Heart right ventricle (tissue), 16 donors: ENCODE data around the gene NAA20. TPM values are rescaled to one million over a fixed set of nuclear protein-coding genes. Genes with fewer than 3 reads are reported as not detected.

Experiments
- ATAC-seq, 8 donors: fragments of 200-7000 bp; cut with Tn5 transposase; one replicate each; pipeline ENCODE4 v1.9.1; 2020; ENCODE audit warnings: mild to moderate bottlenecking in 8 of 8, moderate library complexity in 8 of 8, moderate number of reproducible peaks in 1 of 8
- DNase-seq, 2 donors: peaks; one replicate each; pipeline ENCODE4 v3.0.0-alpha.2; 2020
- H3K27ac ChIP-seq, 10 donors: fragments of 200-600 bp; sonication (generic) in 2 of 10; one replicate each; pipeline versions ENCODE4 v1.5.0 to v1.8.0; 2020 to 2022; ENCODE audit warnings: mild to moderate bottlenecking in 3 of 10
- H3K27me3 ChIP-seq, 7 donors: fragments of 200-600 bp; one replicate each; pipeline ENCODE4 v1.8.0; 2021 to 2022; ENCODE audit warnings: mild to moderate bottlenecking in 2 of 7
- H3K36me3 ChIP-seq, 9 donors: fragments of 200-600 bp; sonication (generic) in 1 of 9; one replicate each; pipeline versions ENCODE4 v1.5.0 to v1.8.0; 2020 to 2022; ENCODE audit warnings: mild to moderate bottlenecking in 2 of 9
- H3K4me1 ChIP-seq, 9 donors: fragments of 200-600 bp; sonication (generic) in 1 of 9; one replicate each; pipeline versions ENCODE4 v1.5.0 to v1.8.0; 2020 to 2022; ENCODE audit warnings: mild to moderate bottlenecking in 4 of 9
- H3K4me3 ChIP-seq, 10 donors: fragments of 200-600 bp; sonication (generic) in 2 of 10; one replicate each; pipeline versions ENCODE4 v1.5.0 to v1.8.0; 2020 to 2022; ENCODE audit warnings: mild to moderate bottlenecking in 7 of 10, moderate library complexity in 2 of 10
- H3K9me3 ChIP-seq, 11 donors: fragments of 200-600 bp in 10 of 11; sonication (generic) in 2 of 11; one replicate each; pipeline versions ENCODE4 v1.5.0 to v1.8.0; 2013 to 2022; ENCODE audit warnings: mild to moderate bottlenecking in 2 of 11, control low read depth in 1 of 11, moderate library complexity in 1 of 11
- CTCF ChIP-seq, 9 donors: fragments of 200-600 bp; sonication (generic) in 2 of 9; IDR thresholded peaks; one replicate each; pipeline versions ENCODE4 v1.5.0 to v1.8.0; 2021 to 2022; ENCODE audit warnings: antibody characterized with exemption in 9 of 9, mild to moderate bottlenecking in 5 of 9, moderate library complexity in 1 of 9
- WGBS, 2 donors: extraction: QIAGEN DNeasy Blood & Tissue Kit; methylation state at CpG; one replicate each; pipeline ENCODE4 v1.1.7; 2013; ENCODE audit warnings: inconsistent platforms in 1 of 2; 5-methylcytosine and 5-hydroxymethylcytosine counted together
- intact Hi-C, 10 donors: fragments of 100-400 bp; cut with DNase I; formaldehyde crosslinking; loops; one replicate each; pipeline versions ENCODE4 v1.11.1 to v1.14.2; 2022
- polyA plus RNA-seq, 2 donors: library from polyadenylated mRNA; stranded (reverse); fragments of 200-250 nt; gene quantifications; one replicate each; pipeline ENCODE4 v1.2.3, GENCODE V29; 2013
- total RNA-seq, 10 donors: library from RNA; stranded (reverse); fragmentation: NEBNext Ultra II Directional in 3 of 10; extraction: Animal tissue kit (Norgen Biotek cat#: 25700) in 3 of 10; gene quantifications; one replicate each; pipeline versions ENCODE4 v1.2.1 to v1.2.4, GENCODE V29; 2021 to 2023
- donor health status: Arrhythmogenic right ventricular cardiomyopathy.
- donor health status: ischemic (EF 13 %, LVEDD 7.1; RV severe dilation, severe dysfunction).
- donor health status: healthy with polysubstance abuse.
- donor health status: DM: no; HTN: yes; CAD: no.
- donor health status: DM: no; HTN: no; CAD: no.
- donor health status: ischemic (EF 25% LVEDD 6.9; RV normal size, moderate dysfunction).
- donor health status: ischemic (EF 25% LVEDD 5.7; RV mildly dilated, moderate dysfunction).
- donor health status: healthy.
- donor health status: DM: yes; HTN: yes; CAD: no.
- donor health status: Ischemic cardiomyopathy.
- donor health status: ischemic (EF 35%, LVEDD 5.7; RV mildly dilated, moderate dysfunction).
- donor health status: nonischemic (EF 11% LVEDD 7.7; RV severe dilation, severe dysfunction).
- donor health status: DM: yes; HTN: yes; CAD: no.
- donor health status: PGD.
- donor health status: ischemic (EF 29% LVEDD 5.4; RV normal size, mild dysfunction).
- donor health status: nonischemic (EF 23%, LVEDD 6.1; RV moderate dilation, normal function).

Gene NAA20
- total and polyA plus RNA-seq, 12 donors: 53.7 to 98.1 (median 64.5) TPM

- intact Hi-C loops: no loop called here
- 62 to 72% methylated on average over 8 of the region's 8 CpGs for WGBS, 2 donors
- Histone ChIP-seq H3K9me3 (no peaks in the 10 kb centered on the region), H3K27ac (peak overlapping the region in 9 of 10 donors; percentile 32 to 96 (median 88)), H3K4me1 (peaks cover 30 to 100% (median 95%) of the 10 kb centered on the region in 9 donors), H3K4me3 (no peak overlapping the region), H3K27me3 (no peaks in the 10 kb centered on the region), H3K36me3 (peaks cover 0 to 84% (median 0%) of the 10 kb centered on the region in 9 donors)
- peak in 4 of 8 donors; percentile 18 to 59 (median 41) for ATAC-seq
- no peak for TF ChIP-seq CTCF (IDR thresholded peaks at IDR 0.05)
- DNase-seq: no peak
Measured at GRCh38 chr20:19981031-19981451, 36.1 kb upstream of the NAA20 start.

- 22% methylated on average over 6 of the region's 6 CpGs for WGBS, 2 donors
- DNase-seq: no peak
- Histone ChIP-seq H3K4me1 (peaks cover 16 to 100% (median 91%) of the 10 kb centered on the region in 9 donors), H3K9me3 (no peaks in the 10 kb centered on the region), H3K27me3 (no peaks in the 10 kb centered on the region), H3K27ac (peak overlapping the region in 7 of 10 donors; percentile 3 to 74 (median 31)), H3K4me3 (no peak overlapping the region), H3K36me3 (peaks cover 0 to 82% (median 20%) of the 10 kb centered on the region in 9 donors)
- no peak for TF ChIP-seq CTCF (IDR thresholded peaks at IDR 0.05)
- intact Hi-C loops: no loop called here
- ATAC-seq: peak in 4 of 8 donors; percentile 21 to 64 (median 42)
Measured at GRCh38 chr20:19986419-19986818, 30.7 kb upstream of the NAA20 start.

GRCh38 chr20:19987046-19987445 lies 30.1 kb upstream of the NAA20 start:
- H3K36me3 ChIP-seq: peaks cover 0 to 82% (median 21%) of the 10 kb centered on the region in 9 donors
- 72 to 75% methylated on average over 4 of the region's 4 CpGs for WGBS, 2 donors
- intact Hi-C loops: no loop called here
- no peaks in the 10 kb centered on the region for H3K27me3 ChIP-seq
- DNase-seq (no peak), ATAC-seq (no peak)
- no peak for TF ChIP-seq CTCF (IDR thresholded peaks at IDR 0.05)
- peaks cover 19 to 100% (median 91%) of the 10 kb centered on the region in 9 donors for H3K4me1 ChIP-seq
- no peak overlapping the region for H3K4me3 ChIP-seq
- peak overlapping the region in 5 of 10 donors; percentile 3 to 74 (median 31) for H3K27ac ChIP-seq
- H3K9me3 ChIP-seq: no peaks in the 10 kb centered on the region

- no peak for ATAC-seq
- H3K36me3 ChIP-seq: peaks cover 0 to 84% (median 21%) of the 10 kb centered on the region in 9 donors
- no peak overlapping the region for H3K4me3 ChIP-seq
- H3K4me1 ChIP-seq: peaks cover 42 to 100% (median 94%) of the 10 kb centered on the region in 9 donors
- no peak for DNase-seq
- H3K9me3 ChIP-seq: no peaks in the 10 kb centered on the region
- H3K27ac ChIP-seq: peak overlapping the region in 4 of 10 donors; percentile 4 to 79 (median 20)
- no peak for TF ChIP-seq CTCF (IDR thresholded peaks at IDR 0.05)
- WGBS, 2 donors: 78% methylated on average over 5 of the region's 5 CpGs
- intact Hi-C loops: loop anchor here in 7 of 10 donors (5.0 to 10.0 kb wide), 9 partner anchors 49 to 299 kb away; no protein-coding TSS in a partner anchor
- no peaks in the 10 kb centered on the region for H3K27me3 ChIP-seq
Measured at GRCh38 chr20:19990850-19991249, 26.3 kb upstream of the NAA20 start.
